ENCODE measurements around the gene CCR5AS.

GRCh38 chr3:46399098-46399497, 7.8 kb downstream of the CCR5AS start:
- TF ChIP-seq POLR2AphosphoS5 (IDR thresholded peaks at IDR 0.05) (no peak), CTCF (IDR thresholded peaks at IDR 0.05) (no peak), EP300 (IDR thresholded peaks at IDR 0.05) (no peak)

Data from suprapubic skin (tissue), 4 donors.